Astrocyte of the cerebellum (primary cell): ENCODE measurements around the gene SCGB1C2.

Source experiments
- DNase-seq: peaks from one replicate; pipeline ENCODE4 v3.0.0-alpha.2; 2011; ENCODE audit warnings: low read depth
- H3K4me3 ChIP-seq: 2 replicates; pipeline ENCODE4 v1.5.1; 2011; ENCODE audit warnings: mild to moderate bottlenecking, low read depth, low read length, moderate library complexity
- in situ Hi-C: cut with HindIII; loops from 2 replicates; pipeline ENCODE4 v1.10.0; 2017; ENCODE audit warnings: low sequenced_read_pairs
- TF ChIP-seq, protein P1 (sequence below): IDR thresholded peaks from 2 replicates; pipeline ENCODE4 v1.5.1; 2012; ENCODE audit warnings: low read length, low read depth, moderate library complexity, mild to moderate bottlenecking; ENCODE audit errors: missing control alignments

The SCGB1C2 gene

GRCh38 chr17:142876-143784, 5.8 kb downstream of the SCGB1C2 start:
- in situ Hi-C loops, result no loop called here
- no peak for DNase-seq
- H3K4me3 ChIP-seq, result no peak overlapping the region

GRCh38 chr17:143785-144281, 6.5 kb downstream of the SCGB1C2 start:
- peak; percentile 9 for DNase-seq
- in situ Hi-C loops, result no loop called here
- TF ChIP-seq, protein P1, sequence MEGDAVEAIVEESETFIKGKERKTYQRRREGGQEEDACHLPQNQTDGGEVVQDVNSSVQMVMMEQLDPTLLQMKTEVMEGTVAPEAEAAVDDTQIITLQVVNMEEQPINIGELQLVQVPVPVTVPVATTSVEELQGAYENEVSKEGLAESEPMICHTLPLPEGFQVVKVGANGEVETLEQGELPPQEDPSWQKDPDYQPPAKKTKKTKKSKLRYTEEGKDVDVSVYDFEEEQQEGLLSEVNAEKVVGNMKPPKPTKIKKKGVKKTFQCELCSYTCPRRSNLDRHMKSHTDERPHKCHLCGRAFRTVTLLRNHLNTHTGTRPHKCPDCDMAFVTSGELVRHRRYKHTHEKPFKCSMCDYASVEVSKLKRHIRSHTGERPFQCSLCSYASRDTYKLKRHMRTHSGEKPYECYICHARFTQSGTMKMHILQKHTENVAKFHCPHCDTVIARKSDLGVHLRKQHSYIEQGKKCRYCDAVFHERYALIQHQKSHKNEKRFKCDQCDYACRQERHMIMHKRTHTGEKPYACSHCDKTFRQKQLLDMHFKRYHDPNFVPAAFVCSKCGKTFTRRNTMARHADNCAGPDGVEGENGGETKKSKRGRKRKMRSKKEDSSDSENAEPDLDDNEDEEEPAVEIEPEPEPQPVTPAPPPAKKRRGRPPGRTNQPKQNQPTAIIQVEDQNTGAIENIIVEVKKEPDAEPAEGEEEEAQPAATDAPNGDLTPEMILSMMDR, result peak; percentile 72
- H3K4me3 ChIP-seq, result no peak overlapping the region

More at GRCh38 chr17:142876-143784, 5.8 kb downstream of the SCGB1C2 start:
- TF ChIP-seq, protein P1, result no peak

DNA sequence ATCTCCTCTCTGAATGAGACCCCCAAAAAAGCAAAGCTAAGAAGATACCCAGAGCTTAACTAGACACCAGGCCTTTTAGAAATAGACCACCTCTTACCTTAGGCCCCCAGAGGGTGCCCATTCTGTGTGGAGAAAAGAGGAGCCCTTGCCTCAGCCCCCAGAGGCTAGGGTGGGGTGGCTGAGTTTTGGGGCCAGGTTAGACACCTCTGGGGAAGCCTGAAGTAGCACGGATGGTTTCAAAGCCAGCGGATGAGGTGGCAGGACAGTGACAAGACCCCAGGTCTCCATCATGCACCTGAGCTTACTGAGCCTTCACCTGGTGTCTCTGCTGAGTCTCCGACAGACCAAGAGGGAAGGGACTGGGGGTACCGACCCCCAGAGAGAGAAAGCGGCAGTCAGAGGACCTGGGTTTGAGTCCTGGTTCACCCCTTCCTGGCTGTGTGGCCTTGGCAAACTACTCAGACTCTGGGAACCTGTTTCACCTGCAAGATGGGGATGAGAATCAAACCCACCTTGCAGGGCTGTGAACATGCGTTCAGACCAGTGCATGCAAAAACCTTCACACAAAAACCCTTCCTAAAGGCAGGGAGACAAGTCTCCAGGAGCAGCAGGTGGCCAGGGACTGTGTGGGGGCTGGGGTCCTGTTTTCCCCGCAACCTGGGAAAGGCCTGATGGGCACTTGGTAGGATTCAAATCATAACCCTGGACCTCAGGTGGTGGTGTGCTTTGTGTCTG, 7.7 kb downstream of the SCGB1C2 start:
- in situ Hi-C loops, result no loop called here
- TF ChIP-seq, protein P1, result no peak
- H3K4me3 ChIP-seq, result no peak overlapping the region
- DNase-seq, result no peak

DNA sequence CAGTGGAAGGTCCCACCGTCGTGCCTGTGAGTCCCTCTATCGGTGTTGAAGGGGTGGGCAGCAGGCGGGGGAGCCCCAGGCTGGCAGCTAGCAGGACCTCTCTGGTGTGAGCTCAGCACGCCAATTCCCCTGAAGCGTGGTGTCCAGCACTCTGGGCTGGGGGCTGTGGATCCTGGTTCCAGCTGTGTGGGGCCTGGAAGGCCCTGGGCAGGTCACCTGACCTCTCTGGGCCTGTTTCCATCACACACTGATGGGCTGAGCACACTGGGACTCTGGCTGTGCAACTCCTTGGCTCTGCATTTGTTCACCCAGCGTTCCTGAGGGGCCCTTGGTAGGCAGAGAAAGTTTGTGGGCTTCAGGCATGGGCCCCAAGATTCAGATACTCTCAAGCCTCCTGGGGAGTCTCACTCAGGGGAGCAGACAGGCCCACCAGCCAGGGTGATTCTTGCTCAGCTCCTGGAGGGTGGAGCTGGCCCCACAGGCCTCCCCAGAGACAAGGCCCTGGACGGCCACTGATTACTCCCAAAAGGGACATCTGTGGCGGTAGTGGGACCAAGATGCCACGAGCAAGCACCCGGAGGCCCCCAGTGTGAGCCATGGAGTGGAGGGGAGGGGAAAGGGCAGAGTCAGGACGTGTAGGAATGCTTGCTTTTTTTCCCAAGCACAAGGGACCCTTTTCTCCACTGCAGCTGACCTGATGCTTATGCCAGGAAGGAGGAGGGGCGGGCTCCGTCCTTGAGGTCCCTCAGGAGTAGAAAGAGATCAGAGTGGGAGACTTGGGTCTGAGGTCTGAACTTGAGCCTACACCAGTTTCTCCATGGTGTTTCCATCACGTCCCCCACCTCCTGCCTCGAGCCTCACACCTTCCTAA, 8.5 kb downstream of the SCGB1C2 start:
- in situ Hi-C loops, result no loop called here
- TF ChIP-seq, protein P1, result no peak
- no peak overlapping the region for H3K4me3 ChIP-seq
- no peak for DNase-seq

- H3K4me3 ChIP-seq, result no peak overlapping the region
- in situ Hi-C loops, result no loop called here
- TF ChIP-seq, protein P1, result no peak
- DNase-seq, result no peak
These were observed 9.2 kb downstream of the SCGB1C2 start for GRCh38 chr17:146546-146945.
